IMR-90 (cell line): ENCODE data around the gene KCTD16. TPM values are rescaled to one million over a fixed set of nuclear protein-coding genes. Genes with fewer than 3 reads are reported as not detected.

Source experiments
- ATAC-seq: fragments of 200-7000 bp; cut with Tn5 transposase; 2 replicates; pipeline ENCODE4 v1.9.1; 2020; ENCODE audit warnings: low read depth, mild to moderate bottlenecking, moderate library complexity
- BruUV-seq: library from RNA; stranded (reverse); fragments of 400-500 nt; replicated peaks from 2 replicates; lab custom pipeline; 2021; lab: Mats Ljungman, UMichigan
- CTCF ChIA-PET: fragments of 300-600 bp; formaldehyde crosslinking; extraction: SDS; loops from one replicate; lab custom pipeline; 2021; ENCODE audit warnings: antibody characterized with exemption; lab: Yijun Ruan, JAX
- POLR2A ChIA-PET: fragments of 300-600 bp; sonication (Branson Sonifier 250); formaldehyde crosslinking; loops from one replicate; lab custom pipeline; 2022; ENCODE audit warnings: antibody characterized with exemption; ENCODE audit not compliant: unreplicated experiment; lab: Charles Lee
- DNase-seq: peaks from one replicate; pipeline ENCODE4 v3.0.0; 2013
- H2AFZ ChIP-seq: replicated peaks from 2 replicates; pipeline ENCODE3; 2013; ENCODE audit warnings: low read length, mild to moderate bottlenecking; ENCODE audit not compliant: poor library complexity
- H2AK5ac ChIP-seq: 2 replicates; pipeline ENCODE4 v1.6.1; 2013; ENCODE audit warnings: low read depth, low read length, inconsistent platforms
- H2AK9ac ChIP-seq: replicated peaks from 2 replicates; pipeline ENCODE3; 2013; ENCODE audit warnings: mild to moderate bottlenecking, low read depth, low read length, moderate library complexity; ENCODE audit not compliant: poor library complexity
- H2BK120ac ChIP-seq: 2 replicates; pipeline ENCODE4 v1.6.1; 2013; ENCODE audit warnings: low read depth, low read length, inconsistent platforms
- H2BK15ac ChIP-seq: 3 replicates; pipeline ENCODE4 v1.6.1; 2013; ENCODE audit warnings: low read depth, low read length, inconsistent platforms
- H2BK20ac ChIP-seq: 2 replicates; pipeline ENCODE4 v1.6.1; 2013; ENCODE audit warnings: low read depth, mild to moderate bottlenecking, inconsistent platforms, low read length, moderate library complexity
- H2BK5ac ChIP-seq: 2 replicates; pipeline ENCODE4 v1.6.1; 2013; ENCODE audit warnings: mild to moderate bottlenecking, low read depth, low read length, inconsistent platforms; ENCODE audit not compliant: poor library complexity, severe bottlenecking
- H3K14ac ChIP-seq: replicated peaks from 2 replicates; pipeline ENCODE4 v1.6.1; 2013; ENCODE audit warnings: low read depth, low read length, inconsistent platforms
- H3K18ac ChIP-seq: 2 replicates; pipeline ENCODE4 v1.6.1; 2013; ENCODE audit warnings: low read depth, low read length, control low read depth
- H3K23ac ChIP-seq: 2 replicates; pipeline ENCODE4 v1.6.1; 2013; ENCODE audit warnings: low read depth, low read length, inconsistent platforms
- H3K27ac ChIP-seq: 2 replicates; pipeline ENCODE4 v1.5.1; 2013; ENCODE audit warnings: mild to moderate bottlenecking, control low read depth, low read length; ENCODE audit not compliant: insufficient read depth
- H3K27me3 ChIP-seq: 2 replicates; pipeline ENCODE4 v1.6.1; 2013; ENCODE audit warnings: low read length; ENCODE audit not compliant: control insufficient read depth, insufficient read depth
- H3K36me3 ChIP-seq: 2 replicates; pipeline ENCODE4 v1.6.1; 2013; ENCODE audit warnings: low read length, mixed read lengths; ENCODE audit not compliant: control insufficient read depth, insufficient read depth
- H3K4ac ChIP-seq: 2 replicates; pipeline ENCODE4 v1.6.1; 2013; ENCODE audit warnings: low read depth, low read length, inconsistent platforms
- H3K4me1 ChIP-seq: 2 replicates; pipeline ENCODE4 v1.6.1; 2013; ENCODE audit warnings: low read length, mixed read lengths; ENCODE audit not compliant: control insufficient read depth, insufficient read depth
- H3K4me2 ChIP-seq: 2 replicates; pipeline ENCODE4 v1.6.1; 2013; ENCODE audit warnings: low read depth, mild to moderate bottlenecking, control low read depth, low read length, moderate library complexity
- H3K4me3 ChIP-seq: 2 replicates; pipeline ENCODE4 v1.5.1; 2013; ENCODE audit warnings: low read depth, mild to moderate bottlenecking, control low read depth, low read length, moderate library complexity; ENCODE audit not compliant: insufficient read depth
- H3K56ac ChIP-seq: 2 replicates; pipeline ENCODE4 v1.6.1; 2013; ENCODE audit warnings: low read length, inconsistent platforms; ENCODE audit not compliant: insufficient read depth; ENCODE audit errors: extremely low read depth
- H3K79me1 ChIP-seq, 2 experiments: 2 replicates each; pipeline ENCODE4 v1.6.1; 2013; ENCODE audit warnings: low read length in 2 of 2, inconsistent platforms in 1 of 2, low read depth in 1 of 2
- H3K9ac ChIP-seq: 2 replicates; pipeline ENCODE4 v1.6.1; 2013; ENCODE audit warnings: low read depth, low read length, control low read depth
- H3K9me1 ChIP-seq: 2 replicates; pipeline ENCODE4 v1.6.1; 2013; ENCODE audit warnings: low read length, inconsistent platforms; ENCODE audit not compliant: insufficient read depth
- H3K9me3 ChIP-seq: 2 replicates; pipeline ENCODE4 v1.6.1; 2013; ENCODE audit warnings: low read length; ENCODE audit not compliant: control insufficient read depth, insufficient read depth
- H4K20me1 ChIP-seq: 2 replicates; pipeline ENCODE4 v1.6.1; 2013; ENCODE audit warnings: low read length, inconsistent platforms; ENCODE audit not compliant: insufficient read depth
- H4K5ac ChIP-seq: 2 replicates; pipeline ENCODE4 v1.6.1; 2013; ENCODE audit warnings: mild to moderate bottlenecking, low read depth, low read length, control low read depth
- H4K8ac ChIP-seq, 2 experiments: 2 replicates each; pipeline ENCODE4 v1.6.1; 2013; ENCODE audit warnings: low read depth in 2 of 2, low read length in 2 of 2, control low read depth in 1 of 2, inconsistent platforms in 1 of 2
- H4K91ac ChIP-seq: 2 replicates; pipeline ENCODE4 v1.6.1; 2013; ENCODE audit warnings: low read depth, low read length, inconsistent platforms; ENCODE audit not compliant: insufficient read depth
- CHD1 ChIP-seq: IDR thresholded peaks from 2 replicates; pipeline ENCODE4 v1.6.1; 2012; ENCODE audit warnings: low read depth, low read length, improper control_type of control experiment
- ELK1 ChIP-seq: fragments of 150-350 bp; IDR thresholded peaks from 2 replicates; pipeline ENCODE4 v1.6.1; 2016; ENCODE audit warnings: low read depth, mild to moderate bottlenecking, low read length, moderate library complexity, borderline replicate concordance
- MAFK ChIP-seq: IDR thresholded peaks from 2 replicates; pipeline ENCODE4 v1.6.1; 2012; ENCODE audit warnings: low read depth, low read length, improper control_type of control experiment
- WGBS, 2 experiments: methylation state at CpG; one replicate each; pipeline versions ENCODE4 v1.1.5 to v1.1.7; 2013; ENCODE audit warnings: missing lambda C conversion rate in 2 of 2; ENCODE audit not compliant: insufficient read length in 1 of 2; ENCODE audit errors: extremely low coverage in 2 of 2; 5-methylcytosine and 5-hydroxymethylcytosine counted together
- dilution Hi-C: fragments of 300-500 bp; cut with HindIII; formaldehyde crosslinking; loops from one replicate; pipeline ENCODE4 v1.14.3; 2018; ENCODE audit warnings: low sequenced_read_pairs; ENCODE audit not compliant: unreplicated experiment
- in situ Hi-C: fragments of 300-500 bp; cut with MboI; formaldehyde crosslinking; loops from 3 replicates; pipeline ENCODE4 v1.14.3; 2019; ENCODE audit warnings: low sequenced_read_pairs, inconsistent platforms, mixed read lengths
- intact Hi-C: fragments of 100-400 bp; cut with micrococcal nuclease; formaldehyde crosslinking; loops from 2 replicates; pipeline ENCODE4 v1.10.0; 2022
- polyA plus RNA-seq, 3 experiments: library from polyadenylated mRNA; depleted of rRNA; stranded (reverse); fragments of >200 nt; gene quantifications; 2 replicates each; pipeline ENCODE4 v1.2.3, GENCODE V29; 2012; ENCODE audit warnings: low replicate concordance in 1 of 3
- total RNA-seq: library from RNA; depleted of rRNA; stranded (reverse); fragments of >200 nt; gene quantifications from 2 replicates; pipeline ENCODE4 v1.2.3, GENCODE V29; 2012

Gene KCTD16
- total and polyA plus RNA-seq, 2 of the 4 experiments (the other 2 are of a cell fraction), result 0.43 to 1.1 TPM

- BruUV-seq, result no TSS peak
- DNase-seq, result no peak
- no peak overlapping the region for H2BK15ac ChIP-seq
These were observed 181.7 kb downstream of the KCTD16 start for GRCh38 chr5:144352330-144352729.

More at GRCh38 chr5:144352330-144352729, 181.7 kb downstream of the KCTD16 start:
- Histone ChIP-seq H3K9me3 (no peaks in the 10 kb centered on the region), H2BK5ac (no peak overlapping the region), H3K23ac (no peak overlapping the region), H3K14ac (no peak overlapping the region), H3K4me2 (no peak overlapping the region), H2BK120ac (no peak overlapping the region), H3K18ac (no peak overlapping the region), H4K8ac (no peak overlapping the region), H3K4me3 (no peak overlapping the region), H3K79me1 (no peaks in the 10 kb centered on the region), H3K27me3 (no peaks in the 10 kb centered on the region; the same call in 1 of the 2 replicates), H2AK9ac (no peak overlapping the region), H3K4me1 (no peaks in the 10 kb centered on the region), H3K56ac (no peak overlapping the region), H3K27ac (no peak overlapping the region), H4K91ac (no peak overlapping the region), H3K9me1 (no peaks in the 10 kb centered on the region), H4K20me1 (no peaks in the 10 kb centered on the region), H3K4ac (no peak overlapping the region), H2AK5ac (no peak overlapping the region), H2BK20ac (no peak overlapping the region), H3K9ac (no peak overlapping the region), H3K36me3 (no peaks in the 10 kb centered on the region), H4K5ac (no peak overlapping the region), H2AFZ (no peak overlapping the region)
- no peak for ATAC-seq
- CTCF ChIA-PET, result no interaction called here
- no peak for TF ChIP-seq CHD1
- no peak for TF ChIP-seq MAFK
- no peak for TF ChIP-seq ELK1
- WGBS, 2 experiments, result 20% methylated on average over 1 of the region's 4 CpGs; no CpG with 5 or more reads in 1 of the 2 experiments
- in situ Hi-C loops (no loop called here), dilution Hi-C loops (no loop called here), intact Hi-C loops (no loop called here)
- POLR2A ChIA-PET, result no interaction called here
